Lower leg skin (tissue), 3 donors: ENCODE data around the gene ARHGAP20.

ENCODE experiments used
- CTCF ChIP-seq, 3 donors: fragments of 450-650 bp; IDR thresholded peaks; one replicate each; pipeline ENCODE4 v1.5.1; 2016; ENCODE audit warnings: antibody characterized with exemption in 3 of 3, mild to moderate bottlenecking in 3 of 3, moderate library complexity in 2 of 3
- POLR2A ChIP-seq, 2 donors: fragments of 450-650 bp; IDR thresholded peaks; one replicate each; pipeline ENCODE4 v1.6.1; 2016 to 2017; ENCODE audit warnings: antibody characterized with exemption in 2 of 2, mild to moderate bottlenecking in 1 of 2, moderate library complexity in 1 of 2

DNA sequence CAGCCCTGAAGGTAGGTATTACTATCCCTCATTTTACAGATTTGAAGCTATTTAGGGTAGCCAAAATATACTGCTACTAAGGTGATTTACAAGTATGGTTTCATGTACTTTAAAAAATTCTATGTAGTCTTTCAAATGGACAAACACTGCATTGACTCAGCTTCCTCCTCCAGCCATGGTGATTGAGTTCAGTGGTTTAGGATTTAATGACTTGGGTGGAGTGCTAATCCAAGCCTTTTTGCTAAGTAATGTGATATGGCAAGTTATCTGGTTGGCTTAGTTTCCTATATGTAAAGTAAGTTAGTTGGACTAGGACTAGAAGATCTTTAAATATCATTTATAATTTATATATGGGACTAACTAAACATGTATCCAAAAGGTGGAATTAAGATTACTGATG lies 77.9 kb downstream of the ARHGAP20 start:
- TF ChIP-seq CTCF (IDR thresholded peaks at IDR 0.05): no peak
- no peak for TF ChIP-seq POLR2A (IDR thresholded peaks at IDR 0.05)
